ENCODE measurements around the gene CLPTM1.
"Not testable (repeated sequence)": the region's sequence is repeated elsewhere in the genome, so short reads cannot be mapped to it uniquely, and the experiment has no call there.

Gene CLPTM1, protein sequence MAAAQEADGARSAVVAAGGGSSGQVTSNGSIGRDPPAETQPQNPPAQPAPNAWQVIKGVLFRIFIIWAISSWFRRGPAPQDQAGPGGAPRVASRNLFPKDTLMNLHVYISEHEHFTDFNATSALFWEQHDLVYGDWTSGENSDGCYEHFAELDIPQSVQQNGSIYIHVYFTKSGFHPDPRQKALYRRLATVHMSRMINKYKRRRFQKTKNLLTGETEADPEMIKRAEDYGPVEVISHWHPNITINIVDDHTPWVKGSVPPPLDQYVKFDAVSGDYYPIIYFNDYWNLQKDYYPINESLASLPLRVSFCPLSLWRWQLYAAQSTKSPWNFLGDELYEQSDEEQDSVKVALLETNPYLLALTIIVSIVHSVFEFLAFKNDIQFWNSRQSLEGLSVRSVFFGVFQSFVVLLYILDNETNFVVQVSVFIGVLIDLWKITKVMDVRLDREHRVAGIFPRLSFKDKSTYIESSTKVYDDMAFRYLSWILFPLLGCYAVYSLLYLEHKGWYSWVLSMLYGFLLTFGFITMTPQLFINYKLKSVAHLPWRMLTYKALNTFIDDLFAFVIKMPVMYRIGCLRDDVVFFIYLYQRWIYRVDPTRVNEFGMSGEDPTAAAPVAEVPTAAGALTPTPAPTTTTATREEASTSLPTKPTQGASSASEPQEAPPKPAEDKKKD

DNA sequence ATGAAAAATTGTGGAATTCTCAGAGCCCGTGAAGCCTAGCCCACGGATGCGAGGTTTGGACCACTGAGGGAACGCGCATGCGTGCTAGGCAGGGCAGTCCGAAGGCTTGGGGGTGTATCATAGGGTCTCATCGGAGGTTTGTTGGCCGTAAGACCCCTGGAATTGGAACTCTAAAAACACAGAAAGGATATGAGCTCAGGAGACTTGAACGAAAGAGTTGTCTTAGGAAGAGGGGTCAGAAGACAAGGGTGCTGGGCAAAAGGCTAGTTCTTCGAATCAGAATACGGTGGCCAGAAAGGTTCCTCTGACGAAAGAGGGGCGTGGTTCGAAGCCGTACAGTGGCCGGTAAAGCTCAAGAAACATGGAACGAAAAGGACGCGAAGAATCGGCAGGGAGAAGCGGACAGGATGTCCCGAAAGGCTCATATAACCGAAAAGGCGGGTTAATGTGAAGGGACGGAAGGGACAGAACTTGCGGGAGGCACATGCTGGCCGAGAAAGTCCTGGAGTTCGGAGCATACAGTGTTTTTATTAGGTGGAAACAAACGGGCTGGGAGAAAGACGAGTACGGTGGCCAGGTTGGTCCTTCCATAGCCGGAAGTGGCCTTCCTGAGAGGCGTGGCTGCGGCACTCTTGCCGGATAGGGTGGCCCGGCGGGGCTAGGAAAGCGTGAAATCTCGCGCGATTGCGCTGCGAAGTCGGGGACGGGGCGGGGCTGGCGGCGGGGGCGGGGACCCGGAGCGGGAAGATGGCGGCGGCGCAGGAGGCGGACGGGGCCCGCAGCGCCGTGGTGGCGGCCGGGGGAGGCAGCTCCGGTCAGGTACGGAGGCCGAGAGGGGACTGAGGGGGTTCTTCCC, at the start of gene CLPTM1:
CLPTM1 (plus strand) TSS at position 732 of the 856 bp plus-strand sequence; CDS start at position 748, 16 bp downstream.
- Histone ChIP-seq H3K27me3 (ENCODE audit: control insufficient read depth, insufficient read depth, low read length) (no peaks in the 10 kb centered on the region), H3K36me3 (ENCODE audit: control insufficient read depth, insufficient read depth, low read length) (no peaks in the 10 kb centered on the region), H3K4me3 (ENCODE audit: low read length) (peak within 1 kb of the TSS; percentile 95), H3K9me3 (ENCODE audit: control insufficient read depth, low read length) (no peaks in the 10 kb centered on the region), H3K9ac (ENCODE audit: low read length) (peak within 1 kb of the TSS; percentile 91), H3K4me1 (ENCODE audit: control insufficient read depth, insufficient read depth, low read length) (peaks cover 20% of the 10 kb centered on the region)

DNA sequence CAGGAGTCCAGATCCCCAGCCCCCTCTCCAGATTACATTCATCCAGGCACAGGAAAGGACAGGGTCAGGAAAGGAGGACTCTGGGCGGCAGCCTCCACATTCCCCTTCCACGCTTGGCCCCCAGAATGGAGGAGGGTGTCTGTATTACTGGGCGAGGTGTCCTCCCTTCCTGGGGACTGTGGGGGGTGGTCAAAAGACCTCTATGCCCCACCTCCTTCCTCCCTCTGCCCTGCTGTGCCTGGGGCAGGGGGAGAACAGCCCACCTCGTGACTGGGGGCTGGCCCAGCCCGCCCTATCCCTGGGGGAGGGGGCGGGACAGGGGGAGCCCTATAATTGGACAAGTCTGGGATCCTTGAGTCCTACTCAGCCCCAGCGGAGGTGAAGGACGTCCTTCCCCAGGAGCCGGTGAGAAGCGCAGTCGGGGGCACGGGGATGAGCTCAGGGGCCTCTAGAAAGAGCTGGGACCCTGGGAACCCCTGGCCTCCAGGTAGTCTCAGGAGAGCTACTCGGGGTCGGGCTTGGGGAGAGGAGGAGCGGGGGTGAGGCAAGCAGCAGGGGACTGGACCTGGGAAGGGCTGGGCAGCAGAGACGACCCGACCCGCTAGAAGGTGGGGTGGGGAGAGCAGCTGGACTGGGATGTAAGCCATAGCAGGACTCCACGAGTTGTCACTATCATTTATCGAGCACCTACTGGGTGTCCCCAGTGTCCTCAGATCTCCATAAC, 49.6 kb upstream of the CLPTM1 start, which contains the start of gene APOE:
APOE (plus strand) TSS at position 360 of the 724 bp plus-strand sequence. CDS start 829 bp downstream, outside the sequence.
- H3K9ac ChIP-seq (ENCODE audit: low read length) = no peak within 1 kb of the TSS
- H3K4me3 ChIP-seq (ENCODE audit: low read length) = peak within 1 kb of the TSS; percentile 14
- no peaks in the 10 kb centered on the region for H3K36me3 ChIP-seq (ENCODE audit: control insufficient read depth, insufficient read depth, low read length)
- peaks cover 28% of the 10 kb centered on the region for H3K27me3 ChIP-seq (ENCODE audit: control insufficient read depth, insufficient read depth, low read length)
- no peaks in the 10 kb centered on the region for H3K9me3 ChIP-seq (ENCODE audit: control insufficient read depth, low read length)
- H3K4me1 ChIP-seq (ENCODE audit: control insufficient read depth, insufficient read depth, low read length) = peaks cover 16% of the 10 kb centered on the region

DNA sequence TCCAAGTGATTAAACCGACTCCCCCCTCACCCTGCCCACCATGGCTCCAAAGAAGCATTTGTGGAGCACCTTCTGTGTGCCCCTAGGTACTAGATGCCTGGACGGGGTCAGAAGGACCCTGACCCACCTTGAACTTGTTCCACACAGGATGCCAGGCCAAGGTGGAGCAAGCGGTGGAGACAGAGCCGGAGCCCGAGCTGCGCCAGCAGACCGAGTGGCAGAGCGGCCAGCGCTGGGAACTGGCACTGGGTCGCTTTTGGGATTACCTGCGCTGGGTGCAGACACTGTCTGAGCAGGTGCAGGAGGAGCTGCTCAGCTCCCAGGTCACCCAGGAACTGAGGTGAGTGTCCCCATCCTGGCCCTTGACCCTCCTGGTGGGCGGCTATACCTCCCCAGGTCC, 47.6 kb upstream of the CLPTM1 start:
- H3K4me1 ChIP-seq (ENCODE audit: control insufficient read depth, insufficient read depth, low read length) = peaks cover 26% of the 10 kb centered on the region
- H3K36me3 ChIP-seq (ENCODE audit: control insufficient read depth, insufficient read depth, low read length) = no peaks in the 10 kb centered on the region
- no peak overlapping the region for H3K4me3 ChIP-seq (ENCODE audit: low read length)
- peaks cover 28% of the 10 kb centered on the region for H3K27me3 ChIP-seq (ENCODE audit: control insufficient read depth, insufficient read depth, low read length)
- no peak overlapping the region for H3K9ac ChIP-seq (ENCODE audit: low read length)
- H3K9me3 ChIP-seq (ENCODE audit: control insufficient read depth, low read length) = no peaks in the 10 kb centered on the region

DNA sequence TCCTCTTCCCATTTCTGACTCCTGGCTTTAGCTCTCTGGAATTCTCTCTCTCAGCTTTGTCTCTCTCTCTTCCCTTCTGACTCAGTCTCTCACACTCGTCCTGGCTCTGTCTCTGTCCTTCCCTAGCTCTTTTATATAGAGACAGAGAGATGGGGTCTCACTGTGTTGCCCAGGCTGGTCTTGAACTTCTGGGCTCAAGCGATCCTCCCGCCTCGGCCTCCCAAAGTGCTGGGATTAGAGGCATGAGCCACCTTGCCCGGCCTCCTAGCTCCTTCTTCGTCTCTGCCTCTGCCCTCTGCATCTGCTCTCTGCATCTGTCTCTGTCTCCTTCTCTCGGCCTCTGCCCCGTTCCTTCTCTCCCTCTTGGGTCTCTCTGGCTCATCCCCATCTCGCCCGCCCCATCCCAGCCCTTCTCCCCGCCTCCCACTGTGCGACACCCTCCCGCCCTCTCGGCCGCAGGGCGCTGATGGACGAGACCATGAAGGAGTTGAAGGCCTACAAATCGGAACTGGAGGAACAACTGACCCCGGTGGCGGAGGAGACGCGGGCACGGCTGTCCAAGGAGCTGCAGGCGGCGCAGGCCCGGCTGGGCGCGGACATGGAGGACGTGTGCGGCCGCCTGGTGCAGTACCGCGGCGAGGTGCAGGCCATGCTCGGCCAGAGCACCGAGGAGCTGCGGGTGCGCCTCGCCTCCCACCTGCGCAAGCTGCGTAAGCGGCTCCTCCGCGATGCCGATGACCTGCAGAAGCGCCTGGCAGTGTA, 46.9 kb upstream of the CLPTM1 start:
- no peak overlapping the region for H3K9ac ChIP-seq (ENCODE audit: low read length)
- no peaks in the 10 kb centered on the region for H3K36me3 ChIP-seq (ENCODE audit: control insufficient read depth, insufficient read depth, low read length)
- peaks cover 31% of the 10 kb centered on the region for H3K27me3 ChIP-seq (ENCODE audit: control insufficient read depth, insufficient read depth, low read length)
- no peaks in the 10 kb centered on the region for H3K9me3 ChIP-seq (ENCODE audit: control insufficient read depth, low read length)
- no peak overlapping the region for H3K4me3 ChIP-seq (ENCODE audit: low read length)
- H3K4me1 ChIP-seq (ENCODE audit: control insufficient read depth, insufficient read depth, low read length) = peaks cover 28% of the 10 kb centered on the region

DNA sequence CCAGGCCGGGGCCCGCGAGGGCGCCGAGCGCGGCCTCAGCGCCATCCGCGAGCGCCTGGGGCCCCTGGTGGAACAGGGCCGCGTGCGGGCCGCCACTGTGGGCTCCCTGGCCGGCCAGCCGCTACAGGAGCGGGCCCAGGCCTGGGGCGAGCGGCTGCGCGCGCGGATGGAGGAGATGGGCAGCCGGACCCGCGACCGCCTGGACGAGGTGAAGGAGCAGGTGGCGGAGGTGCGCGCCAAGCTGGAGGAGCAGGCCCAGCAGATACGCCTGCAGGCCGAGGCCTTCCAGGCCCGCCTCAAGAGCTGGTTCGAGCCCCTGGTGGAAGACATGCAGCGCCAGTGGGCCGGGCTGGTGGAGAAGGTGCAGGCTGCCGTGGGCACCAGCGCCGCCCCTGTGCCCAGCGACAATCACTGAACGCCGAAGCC, 46.3 kb upstream of the CLPTM1 start:
- Histone ChIP-seq H3K9me3 (ENCODE audit: control insufficient read depth, low read length) (no peaks in the 10 kb centered on the region), H3K27me3 (ENCODE audit: control insufficient read depth, insufficient read depth, low read length) (peaks cover 31% of the 10 kb centered on the region), H3K4me3 (ENCODE audit: low read length) (no peak overlapping the region), H3K36me3 (ENCODE audit: control insufficient read depth, insufficient read depth, low read length) (no peaks in the 10 kb centered on the region), H3K9ac (ENCODE audit: low read length) (no peak overlapping the region), H3K4me1 (ENCODE audit: control insufficient read depth, insufficient read depth, low read length) (peaks cover 31% of the 10 kb centered on the region)

DNA sequence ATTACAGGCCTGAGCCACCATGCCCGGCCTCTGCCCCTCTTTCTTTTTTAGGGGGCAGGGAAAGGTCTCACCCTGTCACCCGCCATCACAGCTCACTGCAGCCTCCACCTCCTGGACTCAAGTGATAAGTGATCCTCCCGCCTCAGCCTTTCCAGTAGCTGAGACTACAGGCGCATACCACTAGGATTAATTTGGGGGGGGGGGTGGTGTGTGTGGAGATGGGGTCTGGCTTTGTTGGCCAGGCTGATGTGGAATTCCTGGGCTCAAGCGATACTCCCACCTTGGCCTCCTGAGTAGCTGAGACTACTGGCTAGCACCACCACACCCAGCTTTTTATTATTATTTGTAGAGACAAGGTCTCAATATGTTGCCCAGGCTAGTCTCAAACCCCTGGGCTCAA, 45.4 kb upstream of the CLPTM1 start:
- H3K9me3 ChIP-seq (ENCODE audit: control insufficient read depth, low read length) = no peaks in the 10 kb centered on the region
- H3K27me3 ChIP-seq (ENCODE audit: control insufficient read depth, insufficient read depth, low read length) = peaks cover 24% of the 10 kb centered on the region
- H3K4me3 ChIP-seq (ENCODE audit: low read length) = no peak overlapping the region
- H3K4me1 ChIP-seq (ENCODE audit: control insufficient read depth, insufficient read depth, low read length) = peaks cover 38% of the 10 kb centered on the region
- no peaks in the 10 kb centered on the region for H3K36me3 ChIP-seq (ENCODE audit: control insufficient read depth, insufficient read depth, low read length)
- H3K9ac ChIP-seq (ENCODE audit: low read length) = no peak overlapping the region

DNA sequence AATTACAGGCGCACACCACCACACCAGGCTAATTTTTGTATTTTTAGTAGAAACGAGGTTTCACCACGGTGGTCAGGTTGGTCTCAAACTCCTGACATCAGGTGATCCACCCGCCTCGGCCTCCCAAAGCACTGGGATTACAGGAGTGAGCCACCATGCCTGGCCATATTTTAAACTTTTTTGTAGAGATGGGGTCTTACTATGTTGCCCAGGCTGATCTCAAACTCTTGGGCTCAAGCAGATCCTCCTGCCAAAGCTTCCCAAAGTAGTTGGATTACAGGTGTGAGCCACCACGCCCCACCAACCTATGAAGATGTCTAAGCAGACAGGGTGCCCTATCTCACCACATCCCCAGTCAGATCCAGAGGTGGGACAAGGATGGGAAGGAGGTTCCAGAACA, 43.3 kb upstream of the CLPTM1 start:
- H3K4me1 ChIP-seq (ENCODE audit: control insufficient read depth, insufficient read depth, low read length) = peaks cover 27% of the 10 kb centered on the region
- H3K36me3 ChIP-seq (ENCODE audit: control insufficient read depth, insufficient read depth, low read length); H3K9me3 ChIP-seq (ENCODE audit: control insufficient read depth, low read length); H3K9ac ChIP-seq (ENCODE audit: low read length); H3K4me3 ChIP-seq (ENCODE audit: low read length); H3K27me3 ChIP-seq (ENCODE audit: control insufficient read depth, insufficient read depth, low read length): not testable (repeated sequence)

DNA sequence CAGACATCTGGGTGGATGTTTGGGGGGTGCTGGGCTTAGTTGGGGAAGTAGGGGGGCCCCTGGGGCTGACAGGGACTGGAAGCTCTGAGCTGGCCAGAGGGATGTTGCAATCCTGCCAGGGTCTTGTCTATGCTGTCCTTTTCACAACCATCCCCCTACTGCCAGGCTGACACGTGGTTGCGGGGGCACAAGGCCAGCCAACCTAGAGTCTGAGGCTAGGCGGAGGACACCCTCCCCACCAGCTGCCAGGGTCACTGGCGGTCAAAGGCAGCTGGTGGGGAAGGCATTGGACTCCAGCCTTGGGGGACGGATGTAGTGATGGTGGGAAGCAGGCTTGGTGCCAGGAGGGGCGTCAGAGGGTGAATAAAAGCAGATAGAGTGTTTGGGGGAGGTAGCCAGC, 42.3 kb upstream of the CLPTM1 start:
- Histone ChIP-seq H3K9ac (ENCODE audit: low read length) (no peak overlapping the region), H3K4me3 (ENCODE audit: low read length) (no peak overlapping the region), H3K4me1 (ENCODE audit: control insufficient read depth, insufficient read depth, low read length) (peaks cover 27% of the 10 kb centered on the region), H3K9me3 (ENCODE audit: control insufficient read depth, low read length) (no peaks in the 10 kb centered on the region), H3K36me3 (ENCODE audit: control insufficient read depth, insufficient read depth, low read length) (no peaks in the 10 kb centered on the region), H3K27me3 (ENCODE audit: control insufficient read depth, insufficient read depth, low read length) (peaks cover 5% of the 10 kb centered on the region)

DNA sequence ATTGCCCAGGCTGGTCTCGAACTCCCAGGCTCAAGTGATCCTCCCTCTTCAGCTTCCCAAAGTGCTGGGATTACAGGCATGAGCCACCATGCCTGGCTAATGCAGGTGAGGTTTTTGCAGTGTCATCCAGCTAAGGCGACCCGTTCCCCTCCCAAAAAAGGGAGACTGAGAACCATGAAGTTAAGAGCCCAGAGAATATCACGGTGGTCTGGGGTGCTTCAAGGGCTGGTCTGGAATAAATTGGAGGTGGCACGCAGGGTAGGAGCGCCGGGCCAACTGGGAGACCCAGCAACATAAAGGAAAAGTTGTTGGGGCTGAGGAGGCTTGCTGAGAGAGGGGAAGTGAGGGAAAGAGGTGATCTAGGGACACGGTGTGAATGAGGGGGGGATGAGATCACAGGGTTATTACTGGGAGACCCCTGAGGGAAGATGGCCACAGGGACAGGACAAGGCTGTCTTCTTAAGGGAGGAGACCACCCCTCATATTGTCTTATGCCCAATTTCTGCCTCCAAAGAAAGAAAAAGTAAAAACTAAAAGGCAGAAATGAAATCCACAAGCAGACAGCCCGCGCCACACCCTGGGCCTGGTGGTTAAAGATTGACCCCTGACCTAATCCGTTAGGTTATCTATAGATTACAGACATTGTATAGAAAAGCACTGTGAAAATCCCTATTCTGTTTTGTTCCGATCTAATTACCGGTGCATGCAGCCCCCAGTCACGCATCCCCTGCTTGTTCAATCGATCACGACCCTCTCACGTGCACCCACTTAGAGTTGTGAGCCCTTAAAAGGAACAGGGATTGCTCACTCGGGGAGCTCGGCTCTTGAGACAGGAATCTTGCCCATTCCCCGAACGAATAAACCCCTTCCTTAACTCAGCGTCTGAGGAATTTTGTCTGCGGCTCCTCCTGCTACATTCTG, 41.4 kb upstream of the CLPTM1 start:
- peaks cover 27% of the 10 kb centered on the region for H3K4me1 ChIP-seq (ENCODE audit: control insufficient read depth, insufficient read depth, low read length)
- H3K36me3 ChIP-seq (ENCODE audit: control insufficient read depth, insufficient read depth, low read length); H3K4me3 ChIP-seq (ENCODE audit: low read length); H3K9me3 ChIP-seq (ENCODE audit: control insufficient read depth, low read length); H3K27me3 ChIP-seq (ENCODE audit: control insufficient read depth, insufficient read depth, low read length): not testable (repeated sequence)
- H3K9ac ChIP-seq (ENCODE audit: low read length) = peak overlapping the region; percentile 22

DNA sequence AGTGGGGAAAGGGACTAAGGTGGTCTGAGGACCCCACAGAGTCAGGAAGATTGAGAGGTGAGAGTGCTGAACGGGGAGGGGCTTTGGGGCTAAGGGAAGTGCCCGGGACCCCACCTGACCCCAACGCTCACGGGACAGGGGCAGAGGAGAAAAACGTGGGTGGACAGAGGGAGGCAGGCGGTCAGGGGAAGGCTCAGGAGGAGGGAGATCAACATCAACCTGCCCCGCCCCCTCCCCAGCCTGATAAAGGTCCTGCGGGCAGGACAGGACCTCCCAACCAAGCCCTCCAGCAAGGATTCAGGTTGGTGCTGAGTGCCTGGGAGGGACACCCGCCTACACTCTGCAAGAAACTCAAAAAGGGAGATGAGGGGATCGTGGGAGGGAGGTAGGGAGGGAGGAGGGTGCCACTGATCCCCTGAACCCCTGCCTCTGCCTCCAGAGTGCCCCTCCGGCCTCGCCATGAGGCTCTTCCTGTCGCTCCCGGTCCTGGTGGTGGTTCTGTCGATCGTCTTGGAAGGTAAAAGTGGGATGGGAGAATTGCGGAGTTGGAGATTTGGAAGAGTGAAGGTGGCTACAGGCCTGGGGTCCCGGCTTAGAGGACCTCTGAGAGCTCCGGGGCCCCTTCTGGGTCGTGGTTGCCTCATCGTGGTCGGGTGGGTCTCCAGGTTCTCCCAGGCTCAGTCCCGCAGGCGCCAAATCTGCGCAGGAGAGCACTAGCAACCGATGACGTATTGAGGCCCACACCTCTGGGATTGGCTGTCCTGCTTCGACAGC, 40.6 kb upstream of the CLPTM1 start, which contains the start of gene APOC1:
APOC1 (plus strand) TSS at position 176 of the 774 bp plus-strand sequence; CDS start at position 460, 284 bp downstream.
- H3K4me3 ChIP-seq (ENCODE audit: low read length) = peak within 1 kb of the TSS; percentile 60
- peak within 1 kb of the TSS; percentile 58 for H3K9ac ChIP-seq (ENCODE audit: low read length)
- H3K9me3 ChIP-seq (ENCODE audit: control insufficient read depth, low read length); H3K27me3 ChIP-seq (ENCODE audit: control insufficient read depth, insufficient read depth, low read length); H3K36me3 ChIP-seq (ENCODE audit: control insufficient read depth, insufficient read depth, low read length): not testable (repeated sequence)
- H3K4me1 ChIP-seq (ENCODE audit: control insufficient read depth, insufficient read depth, low read length) = peaks cover 27% of the 10 kb centered on the region

All from mucosa of stomach (tissue), 1 donor.